ENCODE data around the gene STMN1.

The STMN1 gene

GRCh38 chr1:25890239-25891034 is 15.8 kb downstream of the STMN1 start:
- DNase-seq: no peak

GRCh38 chr1:25889470-25889869 is 16.7 kb downstream of the STMN1 start:
- DNase-seq: no peak

- DNase-seq: no peak
These were observed 17.7 kb downstream of the STMN1 start for GRCh38 chr1:25888426-25888987.

- no peak for DNase-seq
These were observed 20.6 kb downstream of the STMN1 start for GRCh38 chr1:25885602-25886001.

- no peak for DNase-seq
These were observed 25.0 kb downstream of the STMN1 start for GRCh38 chr1:25881266-25881665.

GRCh38 chr1:25880518-25880917 is 25.7 kb downstream of the STMN1 start:
- DNase-seq: no peak

- no peak for DNase-seq
These were observed 26.5 kb downstream of the STMN1 start for GRCh38 chr1:25879675-25880074.

GRCh38 chr1:25878690-25879089 is 27.5 kb downstream of the STMN1 start:
- DNase-seq: no peak

GRCh38 chr1:25877155-25877554 is 29.1 kb downstream of the STMN1 start:
- DNase-seq: no peak

GRCh38 chr1:25876693-25877077 is 29.5 kb downstream of the STMN1 start:
- no peak for DNase-seq

- no peak for DNase-seq
These were observed 30.1 kb downstream of the STMN1 start for GRCh38 chr1:25875856-25876692.

GRCh38 chr1:25875154-25875855 is 30.9 kb downstream of the STMN1 start, which contains the start of gene PAQR7:
PAQR7 (minus strand) TSS chr1:25875708; CDS start chr1:25863839, 11,869 bp downstream.
- no peak for DNase-seq

GRCh38 chr1:25874635-25875153 is 31.5 kb downstream of the STMN1 start:
- no peak for DNase-seq

- DNase-seq: no peak
These were observed 32.0 kb downstream of the STMN1 start for GRCh38 chr1:25874209-25874608.

GRCh38 chr1:25873120-25873519 is 33.1 kb downstream of the STMN1 start:
- no peak for DNase-seq

GRCh38 chr1:25872713-25873112 is 33.5 kb downstream of the STMN1 start:
- DNase-seq: no peak

- no peak for DNase-seq
These were observed 34.3 kb downstream of the STMN1 start for GRCh38 chr1:25871704-25872494.

GRCh38 chr1:25871086-25871703 is 35.0 kb downstream of the STMN1 start:
- DNase-seq: no peak

GRCh38 chr1:25870614-25871013 is 35.6 kb downstream of the STMN1 start:
- no peak for DNase-seq

GRCh38 chr1:25869909-25870606 is 36.2 kb downstream of the STMN1 start:
- no peak for DNase-seq
